H1 (cell line): ENCODE results near the gene ST7L. TPM values are rescaled to one million over a fixed set of nuclear protein-coding genes. Genes with fewer than 3 reads are reported as not detected.

Source experiments
- CHD7 ChIP-seq: fragments of 300-600 bp; sonication (generic); IDR thresholded peaks from 2 replicates; pipeline ENCODE4 v1.7.1; 2012; ENCODE audit warnings: low read length, moderate library complexity, mild to moderate bottlenecking, inconsistent platforms; ENCODE audit not compliant: insufficient replicate concordance
- SIX5 ChIP-seq: IDR thresholded peaks from 2 replicates; pipeline ENCODE4 v1.6.1; 2011; ENCODE audit warnings: mild to moderate bottlenecking, low read depth, low read length
- SP4 ChIP-seq: IDR thresholded peaks from 2 replicates; pipeline ENCODE4 v1.6.1; 2012; ENCODE audit warnings: low read length, inconsistent platforms
- TAF7 ChIP-seq: optimal IDR thresholded peaks from 2 replicates; pipeline ENCODE3; 2011; ENCODE audit warnings: low read depth, mild to moderate bottlenecking, inconsistent platforms, low read length, moderate library complexity, borderline replicate concordance
- polyA plus RNA-seq, 7 experiments: library from polyadenylated mRNA; depleted of rRNA in 3 of 7; stranded (reverse) in 5 of 7; unstranded in 2 of 7; fragments of >200 nt in 5 of 7; fragments of 200-250 nt in 2 of 7; gene quantifications; 1 replicate in 5 of 7; 2 replicates in 1 of 7; 4 replicates in 1 of 7; pipeline versions ENCODE4 v1.2.1 to v1.2.3, GENCODE V29; 2011 to 2013; ENCODE audit warnings: missing spikeins in 2 of 7, mixed read lengths in 2 of 7
- total RNA-seq: library from RNA; stranded (reverse); fragmentation: NEBNext Ultra II Directional; extraction: Animal tissue kit (Norgen Biotek cat#: 25700); gene quantifications from 2 replicates; pipeline ENCODE4 v1.2.1, GENCODE V29; 2021

The ST7L gene
- total and polyA plus RNA-seq, 2 of the 8 experiments (the other 6 are each of a cell fraction or from before 2014, with no cell fraction given), result 9.6 to 16.2 TPM

GRCh38 chr1:112576240-112576639, 42.7 kb downstream of the ST7L start (continued):
- TF ChIP-seq CHD7 (no peak), TAF7 (no peak), SIX5 (no peak), SP4 (no peak)
